Stimulated activated CD8-positive, alpha-beta memory T cell treated with anti-CD3 and anti-CD28 coated beads, Interleukin-12 subunit alpha, Interleukin-12 subunit beta, amount 100 ng/mL, for 1 hour (primary cell): Measurements from ENCODE around the gene KLF14.
"Not testable (repeated sequence)": the region's sequence is repeated elsewhere in the genome, so short reads cannot be mapped to it uniquely, and the experiment has no call there.

Source experiments
- DNase-seq: peaks from one replicate; pipeline ENCODE4 v3.0.0-alpha.2; 2020; ENCODE audit warnings: low read depth

Gene KLF14

DNA sequence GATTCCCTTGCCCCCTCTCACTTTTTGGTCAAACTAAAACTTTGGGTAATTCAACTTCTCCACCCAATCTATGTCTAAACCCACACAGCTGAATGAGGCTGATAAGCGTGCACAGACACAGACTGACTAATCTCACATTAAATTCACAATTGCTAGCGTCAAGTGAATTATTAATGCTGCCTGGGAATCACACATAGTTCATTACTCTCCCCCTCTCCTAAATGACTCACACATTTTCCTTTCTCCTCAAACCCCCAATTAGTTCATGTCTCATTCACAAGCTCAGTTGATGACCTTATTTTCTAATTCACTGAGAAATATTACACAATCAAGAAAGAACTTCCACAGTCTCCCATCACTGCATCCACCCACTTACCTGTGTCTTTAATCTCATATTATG, 14.5 kb downstream of the KLF14 start:
- DNase-seq = no peak

DNA sequence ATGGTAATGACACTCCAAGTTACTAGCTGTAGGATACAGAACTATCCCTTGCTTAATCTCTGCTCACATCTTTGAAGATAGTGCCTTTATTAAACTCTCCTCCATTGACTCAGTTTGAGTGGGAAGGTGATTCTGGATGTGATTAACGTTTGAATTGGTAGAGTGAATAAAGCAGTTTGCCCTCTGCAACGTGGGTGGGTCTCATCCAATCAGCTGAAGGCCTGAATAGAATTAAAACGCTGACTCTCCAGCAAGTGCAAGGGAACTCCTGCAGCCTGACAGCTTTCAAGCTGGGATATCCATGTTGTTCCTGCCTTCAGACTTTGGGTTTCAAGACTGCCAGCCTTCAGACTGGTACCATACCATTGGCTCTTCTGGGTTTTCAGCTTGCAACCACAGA, 21.6 kb downstream of the KLF14 start:
- DNase-seq = no peak

DNA sequence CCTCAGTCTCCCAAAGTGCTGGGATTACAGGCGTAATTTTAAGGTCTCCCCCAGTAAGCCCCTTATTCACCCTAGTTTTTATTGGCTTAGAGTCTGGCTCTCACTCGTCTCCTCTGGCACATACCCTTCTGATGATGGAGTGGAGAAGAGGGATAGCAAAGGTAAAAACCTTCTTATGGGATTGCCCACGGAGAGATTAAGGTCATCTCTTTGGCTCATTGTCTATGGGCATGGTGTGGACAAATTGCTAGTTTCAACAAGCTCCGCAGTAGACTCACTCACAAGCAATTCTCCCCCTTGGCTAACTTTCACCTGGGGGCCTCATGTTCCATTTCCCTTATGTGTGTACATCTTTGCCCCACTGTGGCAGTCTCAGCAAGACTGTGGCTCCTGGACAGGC, 25.2 kb downstream of the KLF14 start:
- DNase-seq = no peak

DNA sequence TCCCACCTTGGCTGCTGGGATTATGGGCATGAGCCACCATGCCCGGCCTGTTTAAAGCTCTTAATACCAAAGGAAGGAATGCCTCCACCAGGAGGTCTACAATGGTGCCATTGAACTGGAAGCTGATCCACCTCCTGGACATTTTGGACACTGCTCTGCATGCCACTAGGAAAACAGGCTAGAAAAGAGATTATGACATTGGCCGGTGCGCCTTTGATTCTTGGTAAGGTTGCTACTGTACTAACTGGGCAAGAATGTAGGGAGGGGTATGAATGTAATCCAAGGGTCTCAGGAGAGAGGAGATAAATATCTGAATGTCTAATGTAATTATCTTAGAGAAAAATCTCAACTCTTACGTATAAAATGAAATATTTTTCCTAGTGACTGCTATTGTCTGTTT, 26.0 kb downstream of the KLF14 start:
- no peak for DNase-seq

DNA sequence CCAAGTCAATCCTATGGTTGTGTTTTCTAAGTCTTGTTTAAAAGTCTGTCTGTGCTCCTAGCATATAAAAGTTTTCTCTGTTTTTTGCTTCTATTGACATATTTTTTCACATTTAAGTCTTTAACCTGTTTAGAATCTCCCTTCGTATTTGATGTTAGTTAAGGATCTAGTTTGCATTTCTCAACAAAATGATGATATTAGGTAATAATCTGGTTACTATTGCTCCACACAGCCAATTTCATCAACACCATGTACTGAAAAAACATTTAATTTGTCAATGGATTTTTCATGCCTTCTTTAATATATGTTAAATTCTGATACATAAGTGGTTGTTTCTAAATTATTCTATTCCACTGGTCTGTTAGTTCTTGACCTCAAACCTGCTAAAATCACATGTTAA, 30.2 kb downstream of the KLF14 start:
- DNase-seq = no peak

DNA sequence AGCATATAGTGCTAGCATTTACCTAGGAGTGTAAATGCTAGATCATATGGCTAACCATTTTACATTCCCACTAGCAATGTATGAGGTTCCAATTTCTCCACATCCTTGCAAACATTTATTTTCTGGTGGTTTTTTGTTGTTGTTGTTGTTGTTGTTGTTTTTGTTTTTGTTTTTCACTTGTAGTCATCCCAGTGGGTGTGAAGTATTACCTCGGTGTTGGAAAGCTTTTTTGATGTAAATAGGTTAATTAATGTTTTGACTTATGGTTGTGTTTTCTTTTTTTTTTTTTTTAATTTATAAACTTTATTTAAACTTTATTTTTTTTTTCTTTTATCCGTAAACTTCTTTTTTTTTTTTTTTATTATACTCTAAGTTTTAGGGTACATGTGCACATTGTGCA, 32.4 kb downstream of the KLF14 start:
- no peak for DNase-seq

DNA sequence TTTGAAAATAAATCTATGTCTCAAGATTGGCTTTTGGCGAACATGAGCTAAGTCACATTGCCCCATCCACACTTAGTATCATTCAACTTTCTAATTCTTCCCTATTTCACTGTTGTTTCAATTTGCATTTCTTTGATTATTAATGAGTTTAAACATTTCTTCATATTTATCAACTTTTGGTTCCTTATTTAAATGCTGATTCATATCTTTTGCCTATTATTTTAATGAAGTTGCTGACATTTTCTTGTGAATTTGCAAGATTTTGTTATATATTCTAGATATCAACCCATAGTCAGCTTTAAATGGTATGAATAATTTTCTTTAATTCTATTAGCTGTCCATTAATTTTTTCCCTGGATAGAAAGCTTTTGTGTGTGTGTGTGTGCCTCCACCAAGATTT, 33.2 kb downstream of the KLF14 start:
- DNase-seq = no peak

DNA sequence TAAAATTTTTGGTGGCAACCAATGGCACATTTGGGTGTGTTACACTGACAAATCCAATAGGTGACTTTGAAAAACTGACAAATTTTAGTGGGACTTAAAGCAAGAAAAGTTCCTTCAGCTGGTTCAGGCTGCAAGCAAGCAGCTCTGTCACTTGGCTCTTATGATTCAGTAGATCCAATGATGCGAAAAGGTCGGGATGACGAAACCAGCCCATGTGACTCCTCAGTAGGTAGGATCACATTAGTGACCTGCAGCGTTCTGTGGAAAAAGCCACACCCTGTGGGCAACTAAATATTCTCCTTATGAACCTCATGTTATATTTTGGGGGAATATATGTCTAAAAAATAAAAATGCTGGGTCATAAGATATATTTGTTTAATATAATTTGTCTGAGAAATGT, 34.3 kb downstream of the KLF14 start:
- DNase-seq = no peak

DNA sequence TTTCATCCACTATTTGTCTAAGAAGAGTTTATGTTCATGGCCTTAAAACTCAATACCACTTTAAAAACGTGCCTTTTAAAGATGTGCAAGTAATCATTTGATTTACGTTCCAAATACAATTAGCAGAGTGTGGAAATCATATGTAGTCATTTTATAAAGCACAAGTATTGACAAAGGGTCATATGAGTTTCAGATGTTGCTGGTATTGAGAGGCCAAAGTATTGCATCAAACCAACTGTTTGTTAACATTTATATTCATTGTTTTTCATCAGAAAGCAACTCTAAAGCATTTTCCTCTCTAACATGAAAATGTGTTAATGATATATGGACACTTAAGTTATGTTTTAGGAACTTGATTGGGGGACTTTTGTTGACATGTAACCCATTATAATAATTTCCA, 36.2 kb downstream of the KLF14 start:
- no peak for DNase-seq

DNA sequence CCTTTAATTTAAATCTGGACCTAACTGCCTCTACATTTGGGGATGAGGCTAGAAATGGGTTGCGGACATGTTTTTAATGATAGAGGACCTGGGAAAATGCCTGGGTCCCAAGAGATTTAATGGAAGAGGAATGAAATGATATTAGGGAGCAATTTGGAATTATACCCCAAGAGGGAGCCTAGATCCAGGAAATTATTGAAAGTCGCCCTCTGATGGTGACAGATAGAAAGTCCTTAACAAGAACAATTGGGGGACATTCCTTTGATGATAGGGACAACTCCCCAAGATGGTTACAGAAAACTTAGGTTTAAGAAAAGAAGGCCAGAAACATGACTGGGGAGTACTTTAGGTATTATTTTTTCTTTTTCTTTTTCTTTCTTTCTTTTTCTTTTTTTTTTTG, 38.2 kb downstream of the KLF14 start:
- DNase-seq = no peak

DNA sequence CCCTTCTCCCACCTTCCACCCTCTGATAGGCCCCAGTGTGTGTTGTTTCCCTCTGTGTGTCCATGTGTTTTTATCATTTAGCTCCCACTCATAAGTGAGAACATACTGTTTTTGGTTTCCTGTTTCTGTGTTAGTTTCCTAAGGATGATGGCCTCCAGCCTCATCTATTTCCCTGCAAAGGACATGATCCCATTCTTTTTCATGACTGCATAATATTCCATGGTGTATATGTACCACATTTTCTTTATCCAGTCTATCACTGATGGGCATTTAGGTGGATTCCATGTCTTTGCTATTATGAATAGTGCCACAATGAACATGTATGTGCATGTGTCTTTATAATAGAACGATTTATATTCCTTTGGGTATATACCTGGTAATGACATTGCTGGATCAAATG, 41.6 kb downstream of the KLF14 start:
- DNase-seq = not testable (repeated sequence)

DNA sequence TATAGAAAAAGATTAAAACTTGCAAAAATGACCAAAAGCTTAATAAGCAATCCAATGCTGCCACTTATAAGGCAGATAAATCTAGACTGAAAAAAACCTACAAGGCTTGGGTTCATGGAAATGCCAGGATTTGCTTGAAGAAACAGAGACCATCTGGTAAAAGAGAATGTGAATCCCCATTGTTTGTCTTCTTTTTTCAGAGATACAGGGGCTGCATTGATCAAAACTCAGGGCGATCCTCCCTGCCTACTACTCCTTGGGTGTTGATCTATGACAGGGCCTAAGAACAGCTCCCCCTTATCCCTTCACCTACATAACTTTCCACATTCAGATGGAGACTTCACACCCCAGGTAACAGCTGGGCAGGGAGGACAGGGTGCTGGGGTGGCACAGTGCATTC, 44.3 kb downstream of the KLF14 start:
- DNase-seq = no peak

DNA sequence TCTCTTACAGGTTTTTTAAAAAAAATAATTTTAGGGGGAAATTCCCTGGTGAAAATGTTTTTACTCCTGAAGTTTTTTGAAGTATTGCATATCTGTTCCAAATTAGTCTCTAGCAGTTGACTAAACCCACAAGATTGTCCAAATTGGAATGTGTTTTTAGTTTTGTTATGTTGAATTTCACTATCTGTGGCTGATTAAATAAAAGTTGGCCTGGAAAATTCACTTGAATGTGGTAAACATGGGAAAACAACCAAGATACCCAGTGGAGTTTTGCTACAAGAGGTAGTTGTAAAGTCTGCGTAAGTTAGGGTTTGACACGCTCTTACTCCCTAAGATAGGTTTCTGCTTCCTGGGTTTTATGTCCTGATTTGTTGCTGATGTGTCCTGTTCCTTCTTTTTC, 51.0 kb downstream of the KLF14 start:
- DNase-seq = no peak
